ENCODE data around the gene NOD1. TPM values are rescaled to one million over a fixed set of nuclear protein-coding genes. Genes with fewer than 3 reads are reported as not detected.

NOD1 gene
- polyA plus RNA-seq, 3 donors, result 2.8 to 15.0 (median 4.6) TPM

DNA sequence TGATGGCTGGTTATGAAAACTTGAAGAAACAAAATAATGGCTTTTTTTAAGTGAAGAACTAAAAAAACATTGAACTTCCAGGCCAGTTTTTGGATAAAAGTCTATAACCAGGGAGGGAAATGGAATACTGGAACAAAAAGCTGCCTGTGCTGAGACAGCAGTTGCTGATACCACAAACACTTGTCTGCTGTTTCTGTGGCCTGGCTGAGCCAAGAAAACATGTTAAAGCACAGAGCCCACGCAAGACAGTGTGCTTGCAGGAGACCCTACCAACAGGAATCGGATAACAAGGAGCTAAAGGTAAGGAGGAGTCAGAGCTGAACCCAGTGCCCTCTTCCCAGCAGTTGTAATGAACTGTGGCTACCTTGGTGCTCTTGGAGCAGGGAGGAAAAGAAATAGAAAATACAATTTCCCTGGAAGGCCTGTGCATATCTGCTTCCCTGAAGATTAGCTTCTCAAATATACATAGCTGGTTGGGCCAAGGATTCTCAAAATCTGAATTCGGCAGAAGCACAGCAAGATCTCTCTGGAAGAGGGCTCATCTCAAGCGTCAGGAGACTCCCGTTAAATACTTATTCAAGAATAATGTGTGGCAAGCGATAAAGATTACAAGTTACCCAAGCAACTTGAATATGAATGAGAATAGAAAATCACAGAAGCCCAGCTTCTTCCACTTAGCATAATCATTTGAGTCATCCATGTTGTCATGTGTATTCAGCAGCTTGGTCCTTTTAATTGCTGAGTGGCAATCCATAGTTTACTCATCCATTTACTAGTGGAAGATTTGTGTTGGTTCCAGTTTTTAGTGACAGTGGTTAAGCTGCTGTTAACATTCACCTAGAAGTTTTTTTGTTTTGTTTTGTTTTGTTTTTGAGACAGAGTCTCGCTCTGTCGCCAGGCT lies 87.6 kb downstream of the NOD1 start:
- no peaks in the 10 kb centered on the region for H3K27me3 ChIP-seq (ENCODE audit: control insufficient read depth in 2 of 2, insufficient read depth in 2 of 2, low read length in 2 of 2)
- 100% methylated on average over 4 of the region's 8 CpGs for WGBS (ENCODE audit: insufficient coverage)
- TF ChIP-seq, protein P1, sequence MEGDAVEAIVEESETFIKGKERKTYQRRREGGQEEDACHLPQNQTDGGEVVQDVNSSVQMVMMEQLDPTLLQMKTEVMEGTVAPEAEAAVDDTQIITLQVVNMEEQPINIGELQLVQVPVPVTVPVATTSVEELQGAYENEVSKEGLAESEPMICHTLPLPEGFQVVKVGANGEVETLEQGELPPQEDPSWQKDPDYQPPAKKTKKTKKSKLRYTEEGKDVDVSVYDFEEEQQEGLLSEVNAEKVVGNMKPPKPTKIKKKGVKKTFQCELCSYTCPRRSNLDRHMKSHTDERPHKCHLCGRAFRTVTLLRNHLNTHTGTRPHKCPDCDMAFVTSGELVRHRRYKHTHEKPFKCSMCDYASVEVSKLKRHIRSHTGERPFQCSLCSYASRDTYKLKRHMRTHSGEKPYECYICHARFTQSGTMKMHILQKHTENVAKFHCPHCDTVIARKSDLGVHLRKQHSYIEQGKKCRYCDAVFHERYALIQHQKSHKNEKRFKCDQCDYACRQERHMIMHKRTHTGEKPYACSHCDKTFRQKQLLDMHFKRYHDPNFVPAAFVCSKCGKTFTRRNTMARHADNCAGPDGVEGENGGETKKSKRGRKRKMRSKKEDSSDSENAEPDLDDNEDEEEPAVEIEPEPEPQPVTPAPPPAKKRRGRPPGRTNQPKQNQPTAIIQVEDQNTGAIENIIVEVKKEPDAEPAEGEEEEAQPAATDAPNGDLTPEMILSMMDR (IDR thresholded peaks at IDR 0.05), result no peak

DNA sequence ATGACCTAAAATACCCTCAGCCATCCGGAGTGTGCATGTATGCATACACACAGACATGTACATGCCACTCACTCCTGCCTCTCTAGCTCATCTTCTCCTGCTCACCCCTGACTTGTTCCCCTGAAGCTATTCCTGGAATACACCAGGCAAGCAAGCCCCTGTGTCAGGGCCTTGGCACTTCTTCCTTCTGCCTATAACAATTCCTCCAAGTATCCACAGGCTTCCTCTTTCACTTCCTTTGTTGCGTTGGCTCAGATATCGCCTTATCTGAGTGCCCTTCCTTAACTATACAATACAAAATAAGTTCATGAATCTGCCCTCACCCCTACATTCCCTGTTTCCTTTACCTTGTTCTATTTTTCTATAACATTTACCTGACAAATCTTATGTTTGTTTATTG lies 88.8 kb downstream of the NOD1 start:
- no peak overlapping the region for H2AFZ ChIP-seq (ENCODE audit: insufficient read depth, low read depth, low read length, poor library complexity, severe bottlenecking)
- peaks cover 9% of the 10 kb centered on the region for H3K4me1 Mint-ChIP-seq
- H3K4me2 ChIP-seq (replicated peaks; ENCODE audit: extremely low read depth, low read length, poor library complexity, severe bottlenecking), result no peak overlapping the region
- H3K27me3 Mint-ChIP-seq (ENCODE audit: low read depth in 3 of 3), result peaks cover 0 to 2% (median 0%) of the 10 kb centered on the region in 3 donors
- no peak overlapping the region for H3K4me3 ChIP-seq (replicated peaks in 1 of 3; ENCODE audit: low read depth in 2 of 3, low read length in 3 of 3)
- H3K27ac ChIP-seq (ENCODE audit: low read depth in 1 of 2, low read length in 2 of 2), result no peak overlapping the region
- peak; percentile 11 to 37 (median 27) for DNase-seq
- H3K79me2 ChIP-seq (ENCODE audit: insufficient read depth, low read length), result no peaks in the 10 kb centered on the region
- H3K36me3 ChIP-seq (replicated peaks in 1 of 2; ENCODE audit: control insufficient read depth in 1 of 2, insufficient read depth in 2 of 2, low read length in 2 of 2), result peaks cover 0 to 8% of the 10 kb centered on the region in 2 donors
- H3K27ac Mint-ChIP-seq, result peak overlapping the region in 3 of 7 donors; percentile 47 to 75 (median 50)
- no peaks in the 10 kb centered on the region for H4K20me1 ChIP-seq (ENCODE audit: insufficient read depth, low read length)
- no peaks in the 10 kb centered on the region for H3K27me3 ChIP-seq (ENCODE audit: control insufficient read depth in 2 of 2, insufficient read depth in 2 of 2, low read length in 2 of 2)
- H3K9me3 ChIP-seq (replicated peaks in 1 of 2; ENCODE audit: control insufficient read depth in 1 of 2, insufficient read depth in 1 of 2, low read length in 2 of 2), result no peaks in the 10 kb centered on the region
- intact Hi-C loops (cut with micrococcal nuclease), result no loop called here
- peaks cover 12 to 19% of the 10 kb centered on the region in 2 donors for H3K36me3 Mint-ChIP-seq
- no peak overlapping the region for H3K4me3 Mint-ChIP-seq
- WGBS (ENCODE audit: insufficient coverage), result 27% methylated on average over 3 of the region's 3 CpGs
- H3K4me1 ChIP-seq (ENCODE audit: control insufficient read depth in 1 of 2, insufficient read depth in 2 of 2, low read length in 2 of 2), result peaks cover 2 to 6% of the 10 kb centered on the region in 2 donors
- peaks cover 3 to 14% (median 5%) of the 10 kb centered on the region in 7 donors for H3K9me3 Mint-ChIP-seq
- TF ChIP-seq, protein P1 (IDR thresholded peaks at IDR 0.05), result no peak
- H3K9ac ChIP-seq (ENCODE audit: insufficient read depth, low read length, poor library complexity, severe bottlenecking), result no peak overlapping the region

More for the DNA sequence above, 87.6 kb downstream of the NOD1 start:
- H3K4me3 Mint-ChIP-seq, result peak overlapping the region in 1 of 2 donors; percentile 42
- H3K27me3 Mint-ChIP-seq (ENCODE audit: low read depth in 3 of 3), result peaks cover 0 to 2% (median 0%) of the 10 kb centered on the region in 3 donors
- Histone ChIP-seq H4K20me1 (ENCODE audit: insufficient read depth, low read length) (no peaks in the 10 kb centered on the region), H3K9me3 (replicated peaks in 1 of 2; ENCODE audit: control insufficient read depth in 1 of 2, insufficient read depth in 1 of 2, low read length in 2 of 2) (no peaks in the 10 kb centered on the region), H3K4me2 (replicated peaks; ENCODE audit: extremely low read depth, low read length, poor library complexity, severe bottlenecking) (no peak overlapping the region), H3K79me2 (ENCODE audit: insufficient read depth, low read length) (no peaks in the 10 kb centered on the region), H2AFZ (ENCODE audit: insufficient read depth, low read depth, low read length, poor library complexity, severe bottlenecking) (no peak overlapping the region), H3K4me1 (ENCODE audit: control insufficient read depth in 1 of 2, insufficient read depth in 2 of 2, low read length in 2 of 2) (peaks cover 2 to 6% of the 10 kb centered on the region in 2 donors), H3K9ac (ENCODE audit: insufficient read depth, low read length, poor library complexity, severe bottlenecking) (no peak overlapping the region), H3K27ac (ENCODE audit: low read depth in 1 of 2, low read length in 2 of 2) (no peak overlapping the region), H3K4me3 (replicated peaks in 1 of 3; ENCODE audit: low read depth in 2 of 3, low read length in 3 of 3) (no peak overlapping the region), H3K36me3 (replicated peaks in 1 of 2; ENCODE audit: control insufficient read depth in 1 of 2, insufficient read depth in 2 of 2, low read length in 2 of 2) (peaks cover 0 to 16% of the 10 kb centered on the region in 2 donors)
- DNase-seq, result no peak
- peaks cover 12 to 26% of the 10 kb centered on the region in 2 donors for H3K36me3 Mint-ChIP-seq
- intact Hi-C loops (cut with micrococcal nuclease), result no loop called here
- peak overlapping the region in 1 of 7 donors; percentile 67 for H3K27ac Mint-ChIP-seq
- H3K4me1 Mint-ChIP-seq, result peaks cover 9% of the 10 kb centered on the region
- peaks cover 3 to 14% (median 5%) of the 10 kb centered on the region in 7 donors for H3K9me3 Mint-ChIP-seq

Data from CD14-positive monocyte (primary cell).